ENCODE results near the gene UNC13B.

GRCh38 chr9:35367451-35367850 lies 205.6 kb downstream of the UNC13B start:
- TF ChIP-seq CTCF (CRISPR knock-in tag; IDR thresholded peaks at IDR 0.05) (no peak), PRDM10 (CRISPR knock-in tag; IDR thresholded peaks at IDR 0.05; ENCODE audit: low read depth) (no peak), TARDBP (CRISPR knock-in tag; IDR thresholded peaks at IDR 0.05) (no peak)
